ENCODE data around the gene ARHGAP15. TPM values are rescaled to one million over a fixed set of nuclear protein-coding genes. Genes with fewer than 3 reads are reported as not detected.

Gene ARHGAP15
- total RNA-seq, 1 donor from 2014 or later = not detected

DNA sequence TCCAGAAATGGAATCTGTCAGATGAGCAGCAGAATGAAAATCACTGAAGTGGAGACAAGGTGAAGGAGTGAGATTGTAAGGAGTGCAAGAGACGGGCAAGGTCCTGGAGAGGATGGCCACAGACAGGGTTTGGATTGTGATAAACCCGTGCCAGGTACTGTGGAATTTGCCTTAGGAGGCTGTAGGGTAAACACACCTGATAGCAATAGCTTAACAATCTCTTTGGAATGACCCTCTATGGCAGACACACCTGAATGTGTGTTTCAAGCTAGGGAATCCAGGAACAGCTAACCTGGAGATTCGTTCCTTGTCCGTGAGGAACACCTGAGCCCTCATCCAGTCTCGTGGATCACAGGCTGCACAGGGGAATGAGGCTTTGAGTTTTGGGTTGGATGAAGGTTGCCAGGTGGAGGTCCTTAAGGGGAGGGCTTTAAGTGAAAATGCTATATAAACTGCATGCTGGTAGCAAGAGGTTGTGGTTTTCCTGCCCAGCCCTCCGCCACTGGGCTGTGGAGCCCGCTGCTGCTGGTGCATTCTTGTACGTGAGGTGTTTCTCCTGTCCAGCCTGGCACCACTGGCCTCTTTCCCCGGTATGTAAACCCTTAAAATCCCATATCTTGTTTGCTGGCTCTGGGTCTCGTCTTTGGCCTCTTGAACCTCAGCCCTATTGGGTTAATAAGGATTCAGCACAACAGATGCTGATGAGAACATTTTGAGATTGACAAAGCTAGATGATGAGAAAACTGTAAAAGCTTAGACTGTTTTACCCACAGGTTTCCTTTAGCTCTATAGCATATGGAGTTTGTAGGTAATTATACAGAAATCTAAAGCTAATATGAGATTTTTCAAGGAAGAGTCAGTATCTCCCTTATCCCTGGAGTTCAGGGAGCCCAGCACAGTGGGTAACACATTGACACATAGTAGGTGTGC lies 117.9 kb downstream of the ARHGAP15 start:
- H3K4me2 ChIP-seq (ENCODE audit: low read length) = no peak overlapping the region
- no peak for DNase-seq (ENCODE audit: low read depth)
- H3K79me2 ChIP-seq (ENCODE audit: insufficient read depth, low read length) = no peaks in the 10 kb centered on the region
- FAIRE-seq = no peak
- no peaks in the 10 kb centered on the region for H3K27me3 ChIP-seq (ENCODE audit: insufficient read depth, low read length)
- no peak overlapping the region for H3K4me3 ChIP-seq (ENCODE audit: insufficient read depth, low read depth, low read length)
- H2AFZ ChIP-seq (ENCODE audit: low read depth, low read length) = no peak overlapping the region
- Mint-ChIP-seq H3K36me3 (ENCODE audit: low read depth, unreplicated experiment) (no peaks in the 10 kb centered on the region), H3K4me1 (ENCODE audit: low read depth, unreplicated experiment) (no peaks in the 10 kb centered on the region), H3K27ac (ENCODE audit: unreplicated experiment) (no peak overlapping the region), H3K4me3 (ENCODE audit: unreplicated experiment) (no peak overlapping the region), H3K27me3 (ENCODE audit: low read depth, unreplicated experiment) (no peaks in the 10 kb centered on the region), H3K9me3 (ENCODE audit: unreplicated experiment) (no peaks in the 10 kb centered on the region)
- no peaks in the 10 kb centered on the region for H3K36me3 ChIP-seq (ENCODE audit: insufficient read depth, low read length)
- H3K4me1 ChIP-seq (ENCODE audit: insufficient read depth, low read length) = no peaks in the 10 kb centered on the region
- no peaks in the 10 kb centered on the region for H4K20me1 ChIP-seq (ENCODE audit: insufficient read depth, low read length)
- H3K9ac ChIP-seq (ENCODE audit: low read length) = no peak overlapping the region
- TF ChIP-seq, protein P1, sequence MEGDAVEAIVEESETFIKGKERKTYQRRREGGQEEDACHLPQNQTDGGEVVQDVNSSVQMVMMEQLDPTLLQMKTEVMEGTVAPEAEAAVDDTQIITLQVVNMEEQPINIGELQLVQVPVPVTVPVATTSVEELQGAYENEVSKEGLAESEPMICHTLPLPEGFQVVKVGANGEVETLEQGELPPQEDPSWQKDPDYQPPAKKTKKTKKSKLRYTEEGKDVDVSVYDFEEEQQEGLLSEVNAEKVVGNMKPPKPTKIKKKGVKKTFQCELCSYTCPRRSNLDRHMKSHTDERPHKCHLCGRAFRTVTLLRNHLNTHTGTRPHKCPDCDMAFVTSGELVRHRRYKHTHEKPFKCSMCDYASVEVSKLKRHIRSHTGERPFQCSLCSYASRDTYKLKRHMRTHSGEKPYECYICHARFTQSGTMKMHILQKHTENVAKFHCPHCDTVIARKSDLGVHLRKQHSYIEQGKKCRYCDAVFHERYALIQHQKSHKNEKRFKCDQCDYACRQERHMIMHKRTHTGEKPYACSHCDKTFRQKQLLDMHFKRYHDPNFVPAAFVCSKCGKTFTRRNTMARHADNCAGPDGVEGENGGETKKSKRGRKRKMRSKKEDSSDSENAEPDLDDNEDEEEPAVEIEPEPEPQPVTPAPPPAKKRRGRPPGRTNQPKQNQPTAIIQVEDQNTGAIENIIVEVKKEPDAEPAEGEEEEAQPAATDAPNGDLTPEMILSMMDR (IDR thresholded peaks at IDR 0.05; ENCODE audit: insufficient read depth, low read depth, low read length) = no peak
- TF ChIP-seq EZH2 (IDR thresholded peaks at IDR 0.05; ENCODE audit: insufficient read depth, low read length) = no peak
- no peak overlapping the region for H3K27ac ChIP-seq (ENCODE audit: low read depth, low read length)
- H3K9me3 ChIP-seq (ENCODE audit: insufficient read depth, low read depth, low read length) = no peaks in the 10 kb centered on the region

- Histone ChIP-seq H2AFZ (ENCODE audit: low read depth, low read length) (no peak overlapping the region), H3K4me3 (ENCODE audit: insufficient read depth, low read depth, low read length) (no peak overlapping the region), H3K4me2 (ENCODE audit: low read length) (no peak overlapping the region), H3K36me3 (ENCODE audit: insufficient read depth, low read length) (no peaks in the 10 kb centered on the region), H3K4me1 (ENCODE audit: insufficient read depth, low read length) (no peaks in the 10 kb centered on the region), H3K79me2 (ENCODE audit: insufficient read depth, low read length) (no peaks in the 10 kb centered on the region), H4K20me1 (ENCODE audit: insufficient read depth, low read length) (no peaks in the 10 kb centered on the region), H3K9ac (ENCODE audit: low read length) (no peak overlapping the region), H3K27me3 (ENCODE audit: insufficient read depth, low read length) (no peaks in the 10 kb centered on the region), H3K9me3 (ENCODE audit: insufficient read depth, low read depth, low read length) (no peaks in the 10 kb centered on the region), H3K27ac (ENCODE audit: low read depth, low read length) (no peak overlapping the region)
- H3K27ac Mint-ChIP-seq (ENCODE audit: unreplicated experiment) = no peak overlapping the region
- H3K4me1 Mint-ChIP-seq (ENCODE audit: low read depth, unreplicated experiment) = no peaks in the 10 kb centered on the region
- H3K4me3 Mint-ChIP-seq (ENCODE audit: unreplicated experiment) = no peak overlapping the region
- H3K9me3 Mint-ChIP-seq (ENCODE audit: unreplicated experiment) = no peaks in the 10 kb centered on the region
- no peaks in the 10 kb centered on the region for H3K36me3 Mint-ChIP-seq (ENCODE audit: low read depth, unreplicated experiment)
- DNase-seq (ENCODE audit: low read depth) (no peak), FAIRE-seq (no peak)
- no peaks in the 10 kb centered on the region for H3K27me3 Mint-ChIP-seq (ENCODE audit: low read depth, unreplicated experiment)
- TF ChIP-seq, protein P1 (IDR thresholded peaks at IDR 0.05; ENCODE audit: insufficient read depth, low read depth, low read length) = no peak
- no peak for TF ChIP-seq EZH2 (IDR thresholded peaks at IDR 0.05; ENCODE audit: insufficient read depth, low read length)
These were observed 119.4 kb downstream of the ARHGAP15 start for GRCh38 chr2:143248631-143249030.

- no peak for FAIRE-seq
- DNase-seq (ENCODE audit: low read depth) = no peak
- Histone ChIP-seq H3K27ac (ENCODE audit: low read depth, low read length) (no peak overlapping the region), H2AFZ (ENCODE audit: low read depth, low read length) (no peak overlapping the region), H3K4me3 (ENCODE audit: insufficient read depth, low read depth, low read length) (no peak overlapping the region), H3K9me3 (ENCODE audit: insufficient read depth, low read depth, low read length) (no peaks in the 10 kb centered on the region), H4K20me1 (ENCODE audit: insufficient read depth, low read length) (no peaks in the 10 kb centered on the region), H3K36me3 (ENCODE audit: insufficient read depth, low read length) (no peaks in the 10 kb centered on the region), H3K79me2 (ENCODE audit: insufficient read depth, low read length) (no peaks in the 10 kb centered on the region), H3K4me1 (ENCODE audit: insufficient read depth, low read length) (no peaks in the 10 kb centered on the region), H3K9ac (ENCODE audit: low read length) (no peak overlapping the region), H3K4me2 (ENCODE audit: low read length) (no peak overlapping the region), H3K27me3 (ENCODE audit: insufficient read depth, low read length) (no peaks in the 10 kb centered on the region)
- Mint-ChIP-seq H3K27ac (ENCODE audit: unreplicated experiment) (no peak overlapping the region), H3K36me3 (ENCODE audit: low read depth, unreplicated experiment) (no peaks in the 10 kb centered on the region), H3K27me3 (ENCODE audit: low read depth, unreplicated experiment) (no peaks in the 10 kb centered on the region), H3K4me3 (ENCODE audit: unreplicated experiment) (no peak overlapping the region), H3K9me3 (ENCODE audit: unreplicated experiment) (no peaks in the 10 kb centered on the region), H3K4me1 (ENCODE audit: low read depth, unreplicated experiment) (no peaks in the 10 kb centered on the region)
- no peak for TF ChIP-seq EZH2 (IDR thresholded peaks at IDR 0.05; ENCODE audit: insufficient read depth, low read length)
- TF ChIP-seq, protein P1 (IDR thresholded peaks at IDR 0.05; ENCODE audit: insufficient read depth, low read depth, low read length) = no peak
These were observed 122.5 kb downstream of the ARHGAP15 start for GRCh38 chr2:143251681-143252080.
